ENCODE results near the gene KAZN.
A peak's percentile ranks its signal among the peaks of the same experiment; 100 is the strongest.

KAZN gene

GRCh38 chr1:14944471-14944985 lies 346.0 kb downstream of the KAZN start:
- no peak for DNase-seq

- no peak for DNase-seq
Measured at GRCh38 chr1:14945132-14946010, 346.9 kb downstream of the KAZN start.

GRCh38 chr1:14946011-14946359 lies 347.5 kb downstream of the KAZN start:
- DNase-seq = no peak

- no peak for DNase-seq
Measured at GRCh38 chr1:14946684-14947238, 348.3 kb downstream of the KAZN start.

- no peak for DNase-seq
Measured at GRCh38 chr1:14947421-14947820, 348.9 kb downstream of the KAZN start.

- DNase-seq = no peak
Measured at GRCh38 chr1:14948112-14948652, 349.7 kb downstream of the KAZN start.

GRCh38 chr1:14949270-14949835 lies 350.9 kb downstream of the KAZN start:
- DNase-seq = no peak

- no peak for DNase-seq
Measured at GRCh38 chr1:14949836-14950713, 351.6 kb downstream of the KAZN start.

GRCh38 chr1:14951766-14952165 lies 353.3 kb downstream of the KAZN start:
- no peak for DNase-seq

GRCh38 chr1:14952626-14953314 lies 354.3 kb downstream of the KAZN start:
- DNase-seq = no peak

- DNase-seq = no peak
Measured at GRCh38 chr1:14954210-14954609, 355.7 kb downstream of the KAZN start.

GRCh38 chr1:14954930-14955329 lies 356.4 kb downstream of the KAZN start:
- DNase-seq = no peak

GRCh38 chr1:14955402-14955801 lies 356.9 kb downstream of the KAZN start:
- DNase-seq = no peak

- DNase-seq = no peak
Measured at GRCh38 chr1:14955976-14956375, 357.5 kb downstream of the KAZN start.

GRCh38 chr1:14956579-14957195 lies 358.2 kb downstream of the KAZN start:
- no peak for DNase-seq

- DNase-seq = no peak
Measured at GRCh38 chr1:14957375-14958098, 359.1 kb downstream of the KAZN start.

GRCh38 chr1:14958249-14959058 lies 360.0 kb downstream of the KAZN start:
- DNase-seq = no peak

GRCh38 chr1:14959059-14959694 lies 360.7 kb downstream of the KAZN start:
- DNase-seq = no peak

GRCh38 chr1:14961661-14962267 lies 363.3 kb downstream of the KAZN start:
- peak; percentile 10 for DNase-seq

Data from activated CD4-positive, alpha-beta T cell treated with anti-CD3 and anti-CD28 coated beads, Interleukin-10, Interleukin-2, amounts not matched to agents 100 ng/mL and 50 ng/mL, durations not matched to agents 16 hours and 8 hours (primary cell).